Measurements from ENCODE around the gene SMPD1. TPM values are rescaled to one million over a fixed set of nuclear protein-coding genes. Genes with fewer than 3 reads are reported as not detected.

Gene SMPD1
- total and polyA plus RNA-seq, 2 experiments from 2014 or later = 0.76 to 0.97 TPM

GRCh38 chr11:6402061-6402470, 11.8 kb downstream of the SMPD1 start (continued):
- TF ChIP-seq, protein P1, sequence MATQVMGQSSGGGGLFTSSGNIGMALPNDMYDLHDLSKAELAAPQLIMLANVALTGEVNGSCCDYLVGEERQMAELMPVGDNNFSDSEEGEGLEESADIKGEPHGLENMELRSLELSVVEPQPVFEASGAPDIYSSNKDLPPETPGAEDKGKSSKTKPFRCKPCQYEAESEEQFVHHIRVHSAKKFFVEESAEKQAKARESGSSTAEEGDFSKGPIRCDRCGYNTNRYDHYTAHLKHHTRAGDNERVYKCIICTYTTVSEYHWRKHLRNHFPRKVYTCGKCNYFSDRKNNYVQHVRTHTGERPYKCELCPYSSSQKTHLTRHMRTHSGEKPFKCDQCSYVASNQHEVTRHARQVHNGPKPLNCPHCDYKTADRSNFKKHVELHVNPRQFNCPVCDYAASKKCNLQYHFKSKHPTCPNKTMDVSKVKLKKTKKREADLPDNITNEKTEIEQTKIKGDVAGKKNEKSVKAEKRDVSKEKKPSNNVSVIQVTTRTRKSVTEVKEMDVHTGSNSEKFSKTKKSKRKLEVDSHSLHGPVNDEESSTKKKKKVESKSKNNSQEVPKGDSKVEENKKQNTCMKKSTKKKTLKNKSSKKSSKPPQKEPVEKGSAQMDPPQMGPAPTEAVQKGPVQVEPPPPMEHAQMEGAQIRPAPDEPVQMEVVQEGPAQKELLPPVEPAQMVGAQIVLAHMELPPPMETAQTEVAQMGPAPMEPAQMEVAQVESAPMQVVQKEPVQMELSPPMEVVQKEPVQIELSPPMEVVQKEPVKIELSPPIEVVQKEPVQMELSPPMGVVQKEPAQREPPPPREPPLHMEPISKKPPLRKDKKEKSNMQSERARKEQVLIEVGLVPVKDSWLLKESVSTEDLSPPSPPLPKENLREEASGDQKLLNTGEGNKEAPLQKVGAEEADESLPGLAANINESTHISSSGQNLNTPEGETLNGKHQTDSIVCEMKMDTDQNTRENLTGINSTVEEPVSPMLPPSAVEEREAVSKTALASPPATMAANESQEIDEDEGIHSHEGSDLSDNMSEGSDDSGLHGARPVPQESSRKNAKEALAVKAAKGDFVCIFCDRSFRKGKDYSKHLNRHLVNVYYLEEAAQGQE (IDR thresholded peaks at IDR 0.05; ENCODE audit: unreplicated experiment) = no peak
- no peak for TF ChIP-seq ZNF114 (CRISPR knock-in tag; IDR thresholded peaks at IDR 0.05)

GRCh38 chr11:6402561-6402981, 12.3 kb downstream of the SMPD1 start:
- Mint-ChIP-seq H3K4me3 (no peak overlapping the region), H3K4me1 (peaks cover 16% of the 10 kb centered on the region), H3K9me3 (no peaks in the 10 kb centered on the region), H3K36me3 (ENCODE audit: low read depth) (no peaks in the 10 kb centered on the region; the same call in 2 of the 3 replicates), H3K27ac (no peak overlapping the region), H3K27me3 (ENCODE audit: insufficient read depth, low read depth, poor library complexity) (peaks cover 11% of the 10 kb centered on the region)
- peaks cover 5% of the 10 kb centered on the region; the same call in 1 of the 2 replicates for H3K4me1 ChIP-seq (ENCODE audit: insufficient read depth)
- H3K27me3 ChIP-seq (ENCODE audit: insufficient read depth) = no peaks in the 10 kb centered on the region
- DNase-seq (ENCODE audit: low spot score) (no peak), ATAC-seq (no peak)
- no peaks in the 10 kb centered on the region for H3K9me2 ChIP-seq (ENCODE audit: insufficient read depth)
- no peaks in the 10 kb centered on the region for H3F3A ChIP-seq (replicated peaks; ENCODE audit: low read depth)
- H2AFZ ChIP-seq = no peak overlapping the region
- H3K27ac ChIP-seq (ENCODE audit: low read depth) = no peak overlapping the region
- no peaks in the 10 kb centered on the region for H3K79me2 ChIP-seq (replicated peaks; ENCODE audit: insufficient read depth)
- no peaks in the 10 kb centered on the region for H4K20me1 ChIP-seq (replicated peaks; ENCODE audit: insufficient read depth)
- no peak overlapping the region for H3K4me2 ChIP-seq
- no peaks in the 10 kb centered on the region for H3K36me3 ChIP-seq (ENCODE audit: insufficient read depth)
- TF ChIP-seq ZNF114 (CRISPR knock-in tag; IDR thresholded peaks at IDR 0.05) = no peak
- H3K4me3 ChIP-seq = no peak overlapping the region

GRCh38 chr11:6403539-6403938, 13.3 kb downstream of the SMPD1 start:
- no peaks in the 10 kb centered on the region for H4K20me1 ChIP-seq (replicated peaks; ENCODE audit: insufficient read depth)
- no peak overlapping the region for H3K27ac Mint-ChIP-seq
- no peaks in the 10 kb centered on the region for H3K79me2 ChIP-seq (replicated peaks; ENCODE audit: insufficient read depth)
- ATAC-seq (no peak), DNase-seq (ENCODE audit: low spot score) (no peak)
- no peaks in the 10 kb centered on the region for H3K9me2 ChIP-seq (ENCODE audit: insufficient read depth)
- H3K4me1 Mint-ChIP-seq = peaks cover 16% of the 10 kb centered on the region
- H3K4me3 Mint-ChIP-seq = no peak overlapping the region
- peaks cover 11% of the 10 kb centered on the region for H3K27me3 Mint-ChIP-seq (ENCODE audit: insufficient read depth, low read depth, poor library complexity)
- H3K27me3 ChIP-seq (ENCODE audit: insufficient read depth) = no peaks in the 10 kb centered on the region
- H3K4me3 ChIP-seq = no peak overlapping the region
- H3K36me3 Mint-ChIP-seq (ENCODE audit: low read depth) = no peaks in the 10 kb centered on the region; the same call in 2 of the 3 replicates
- no peak overlapping the region for H3K27ac ChIP-seq (ENCODE audit: low read depth)
- no peaks in the 10 kb centered on the region for H3F3A ChIP-seq (replicated peaks; ENCODE audit: low read depth)
- no peak overlapping the region for H2AFZ ChIP-seq
- no peaks in the 10 kb centered on the region for H3K9me3 Mint-ChIP-seq
- peaks cover 5% of the 10 kb centered on the region; the same call in 1 of the 2 replicates for H3K4me1 ChIP-seq (ENCODE audit: insufficient read depth)
- no peak overlapping the region for H3K4me2 ChIP-seq
- no peaks in the 10 kb centered on the region for H3K36me3 ChIP-seq (ENCODE audit: insufficient read depth)
- TF ChIP-seq POLR2AphosphoS5 (IDR thresholded peaks at IDR 0.05; ENCODE audit: low read depth) (no peak), ETS1 (IDR thresholded peaks at IDR 0.05) (no peak), ZNF114 (CRISPR knock-in tag; IDR thresholded peaks at IDR 0.05) (no peak), STAT1 (IDR thresholded peaks at IDR 0.05; ENCODE audit: unreplicated experiment) (no peak), CREB1 (CRISPR knock-in tag; IDR thresholded peaks at IDR 0.05; ENCODE audit: low read depth) (no peak), NANOG (IDR thresholded peaks at IDR 0.05; ENCODE audit: borderline replicate concordance) (no peak)
- TF ChIP-seq, protein P2, sequence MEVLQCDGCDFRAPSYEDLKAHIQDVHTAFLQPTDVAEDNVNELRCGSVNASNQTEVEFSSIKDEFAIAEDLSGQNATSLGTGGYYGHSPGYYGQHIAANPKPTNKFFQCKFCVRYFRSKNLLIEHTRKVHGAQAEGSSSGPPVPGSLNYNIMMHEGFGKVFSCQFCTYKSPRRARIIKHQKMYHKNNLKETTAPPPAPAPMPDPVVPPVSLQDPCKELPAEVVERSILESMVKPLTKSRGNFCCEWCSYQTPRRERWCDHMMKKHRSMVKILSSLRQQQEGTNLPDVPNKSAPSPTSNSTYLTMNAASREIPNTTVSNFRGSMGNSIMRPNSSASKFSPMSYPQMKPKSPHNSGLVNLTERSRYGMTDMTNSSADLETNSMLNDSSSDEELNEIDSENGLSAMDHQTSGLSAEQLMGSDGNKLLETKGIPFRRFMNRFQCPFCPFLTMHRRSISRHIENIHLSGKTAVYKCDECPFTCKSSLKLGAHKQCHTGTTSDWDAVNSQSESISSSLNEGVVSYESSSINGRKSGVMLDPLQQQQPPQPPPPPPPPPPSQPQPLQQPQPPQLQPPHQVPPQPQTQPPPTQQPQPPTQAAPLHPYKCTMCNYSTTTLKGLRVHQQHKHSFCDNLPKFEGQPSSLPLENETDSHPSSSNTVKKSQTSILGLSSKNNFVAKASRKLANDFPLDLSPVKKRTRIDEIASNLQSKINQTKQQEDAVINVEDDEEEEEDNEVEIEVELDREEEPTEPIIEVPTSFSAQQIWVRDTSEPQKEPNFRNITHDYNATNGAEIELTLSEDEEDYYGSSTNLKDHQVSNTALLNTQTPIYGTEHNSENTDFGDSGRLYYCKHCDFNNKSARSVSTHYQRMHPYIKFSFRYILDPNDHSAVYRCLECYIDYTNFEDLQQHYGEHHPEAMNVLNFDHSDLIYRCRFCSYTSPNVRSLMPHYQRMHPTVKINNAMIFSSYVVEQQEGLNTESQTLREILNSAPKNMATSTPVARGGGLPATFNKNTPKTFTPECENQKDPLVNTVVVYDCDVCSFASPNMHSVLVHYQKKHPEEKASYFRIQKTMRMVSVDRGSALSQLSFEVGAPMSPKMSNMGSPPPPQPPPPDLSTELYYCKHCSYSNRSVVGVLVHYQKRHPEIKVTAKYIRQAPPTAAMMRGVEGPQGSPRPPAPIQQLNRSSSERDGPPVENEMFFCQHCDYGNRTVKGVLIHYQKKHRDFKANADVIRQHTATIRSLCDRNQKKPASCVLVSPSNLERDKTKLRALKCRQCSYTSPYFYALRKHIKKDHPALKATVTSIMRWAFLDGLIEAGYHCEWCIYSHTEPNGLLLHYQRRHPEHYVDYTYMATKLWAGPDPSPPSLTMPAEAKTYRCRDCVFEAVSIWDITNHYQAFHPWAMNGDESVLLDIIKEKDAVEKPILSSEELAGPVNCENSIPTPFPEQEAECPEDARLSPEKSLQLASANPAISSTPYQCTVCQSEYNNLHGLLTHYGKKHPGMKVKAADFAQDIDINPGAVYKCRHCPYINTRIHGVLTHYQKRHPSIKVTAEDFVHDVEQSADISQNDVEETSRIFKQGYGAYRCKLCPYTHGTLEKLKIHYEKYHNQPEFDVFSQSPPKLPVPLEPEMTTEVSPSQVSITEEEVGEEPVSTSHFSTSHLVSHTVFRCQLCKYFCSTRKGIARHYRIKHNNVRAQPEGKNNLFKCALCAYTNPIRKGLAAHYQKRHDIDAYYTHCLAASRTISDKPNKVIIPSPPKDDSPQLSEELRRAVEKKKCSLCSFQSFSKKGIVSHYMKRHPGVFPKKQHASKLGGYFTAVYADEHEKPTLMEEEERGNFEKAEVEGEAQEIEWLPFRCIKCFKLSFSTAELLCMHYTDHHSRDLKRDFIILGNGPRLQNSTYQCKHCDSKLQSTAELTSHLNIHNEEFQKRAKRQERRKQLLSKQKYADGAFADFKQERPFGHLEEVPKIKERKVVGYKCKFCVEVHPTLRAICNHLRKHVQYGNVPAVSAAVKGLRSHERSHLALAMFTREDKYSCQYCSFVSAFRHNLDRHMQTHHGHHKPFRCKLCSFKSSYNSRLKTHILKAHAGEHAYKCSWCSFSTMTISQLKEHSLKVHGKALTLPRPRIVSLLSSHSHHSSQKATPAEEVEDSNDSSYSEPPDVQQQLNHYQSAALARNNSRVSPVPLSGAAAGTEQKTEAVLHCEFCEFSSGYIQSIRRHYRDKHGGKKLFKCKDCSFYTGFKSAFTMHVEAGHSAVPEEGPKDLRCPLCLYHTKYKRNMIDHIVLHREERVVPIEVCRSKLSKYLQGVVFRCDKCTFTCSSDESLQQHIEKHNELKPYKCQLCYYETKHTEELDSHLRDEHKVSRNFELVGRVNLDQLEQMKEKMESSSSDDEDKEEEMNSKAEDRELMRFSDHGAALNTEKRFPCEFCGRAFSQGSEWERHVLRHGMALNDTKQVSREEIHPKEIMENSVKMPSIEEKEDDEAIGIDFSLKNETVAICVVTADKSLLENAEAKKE (CRISPR knock-in tag; IDR thresholded peaks at IDR 0.05) = no peak

Measured in GM23338 (cell line).